ENCODE results near the gene SYNPO2. TPM values are rescaled to one million over a fixed set of nuclear protein-coding genes. Genes with fewer than 3 reads are reported as not detected.

The SYNPO2 gene
- total and polyA plus RNA-seq, 2 of the 13 experiments (the other 11 are each of a cell fraction or from before 2014, with no cell fraction given): not detected

- ChIA-PET POLR2A (no interaction called here), CTCF (ENCODE audit: low intra/inter-chr PET ratio, low total read pairs) (no interaction called here)
- intact Hi-C loops (cut with micrococcal nuclease; ENCODE audit: unreplicated experiment): no loop called here
- DNase-seq (ENCODE audit: low spot score) (no peak), FAIRE-seq (no peak), ATAC-seq (no peak)
- Histone ChIP-seq H3K9me3 (ENCODE audit: low read length) (no peaks in the 10 kb centered on the region), H3K36me3 (replicated peaks in 1 of 2; ENCODE audit: control insufficient read depth in 1 of 2, insufficient read depth in 2 of 2, low read length in 2 of 2) (no peaks in the 10 kb centered on the region), H3K79me2 (ENCODE audit: insufficient read depth, low read length) (no peaks in the 10 kb centered on the region), H3K4me1 (ENCODE audit: insufficient read depth, low read length) (no peaks in the 10 kb centered on the region), H3K27ac (ENCODE audit: extremely low read length, insufficient read depth, low read length) (no peak overlapping the region), H2AFZ (ENCODE audit: low read length) (no peak overlapping the region), H3K4me3 (replicated peaks in 1 of 3; ENCODE audit: insufficient read depth in 1 of 3, low read depth in 2 of 3, low read length in 3 of 3) (no peak overlapping the region), H3K27me3 (ENCODE audit: control insufficient read depth in 1 of 2, insufficient read depth in 2 of 2, low read length in 2 of 2) (peaks cover 0 to 18% of the 10 kb centered on the region in 2 experiments; a peak in 2 of 5 replicates), H3K4me2 (ENCODE audit: low read depth, low read length) (no peak overlapping the region), H3K9ac (ENCODE audit: insufficient read depth, low read depth, low read length) (no peak overlapping the region), H4K20me1 (ENCODE audit: insufficient read depth, low read length) (no peaks in the 10 kb centered on the region)
- in situ Hi-C loops (cut with HindIII; ENCODE audit: extremely low pct_ligation_motif_present, low pct_unique_long_range_greater_than_20kb): no loop called here
- 4% methylated on average over 2 of the region's 2 CpGs for WGBS (ENCODE audit: low lambda C conversion rate)
- no peak for TF ChIP-seq JARID2 (CRISPR knock-in tag; IDR thresholded peaks at IDR 0.05; ENCODE audit: insufficient replicate concordance)
- TF ChIP-seq ATF7-NPFF (CRISPR knock-in tag; IDR thresholded peaks at IDR 0.05; ENCODE audit: low read depth): no peak
- no peak for TF ChIP-seq ZNF253 (CRISPR knock-in tag; IDR thresholded peaks at IDR 0.05; ENCODE audit: borderline replicate concordance)
- no peak for TF ChIP-seq ZNF547 (CRISPR knock-in tag; IDR thresholded peaks at IDR 0.05)
- no peak for TF ChIP-seq IKZF5 (CRISPR knock-in tag; IDR thresholded peaks at IDR 0.05)
- TF ChIP-seq POLR2AphosphoS5 (IDR thresholded peaks at IDR 0.05; ENCODE audit: low read depth, low read length): no peak
- TF ChIP-seq LCORL (IDR thresholded peaks at IDR 0.05): no peak
- TF ChIP-seq LCORL (CRISPR knock-in tag; IDR thresholded peaks at IDR 0.05): no peak
- TF ChIP-seq ZHX1 (CRISPR knock-in tag; IDR thresholded peaks at IDR 0.05; ENCODE audit: low read depth): no peak
- no peak for TF ChIP-seq SIN3A (IDR thresholded peaks at IDR 0.05; ENCODE audit: borderline replicate concordance, low read depth, low read length)
- TF ChIP-seq HOXD1 (CRISPR knock-in tag; IDR thresholded peaks at IDR 0.05): no peak
- TF ChIP-seq NFKBIZ (CRISPR knock-in tag; IDR thresholded peaks at IDR 0.05): no peak
- BruUV-seq (replicated peaks): no TSS peak
These were observed 139.2 kb downstream of the SYNPO2 start for GRCh38 chr4:119027811-119028210.

All from HepG2 (cell line).